HG02571 (cell line): Measurements from ENCODE around the gene DSN1.

Source experiments
- ATAC-seq: cut with Tn5 transposase; IDR thresholded peaks from one replicate; pipeline ENCODE4 v1.9.1; 2021; ENCODE audit warnings: mild to moderate bottlenecking, moderate library complexity; ENCODE audit not compliant: unreplicated experiment

DSN1 gene

DNA sequence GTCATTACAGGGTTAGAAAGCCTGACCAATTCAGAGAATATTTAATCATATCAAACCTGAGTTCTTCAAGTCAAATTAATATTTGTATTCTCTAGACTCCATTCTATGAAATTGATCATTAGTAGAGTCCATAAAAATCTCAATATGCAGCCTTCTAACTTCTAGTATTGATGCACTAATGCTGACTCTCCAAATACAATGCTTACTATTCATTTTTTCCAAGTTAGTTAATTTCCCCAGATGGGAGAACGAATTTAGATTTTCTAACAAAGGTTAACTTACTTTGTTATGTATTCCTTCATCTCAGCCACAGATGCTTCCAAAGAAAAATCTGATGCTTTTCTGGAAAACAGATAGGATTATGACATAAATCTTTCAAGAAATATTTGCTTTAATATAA, 15.3 kb downstream of the DSN1 start:
- ATAC-seq: no peak

DNA sequence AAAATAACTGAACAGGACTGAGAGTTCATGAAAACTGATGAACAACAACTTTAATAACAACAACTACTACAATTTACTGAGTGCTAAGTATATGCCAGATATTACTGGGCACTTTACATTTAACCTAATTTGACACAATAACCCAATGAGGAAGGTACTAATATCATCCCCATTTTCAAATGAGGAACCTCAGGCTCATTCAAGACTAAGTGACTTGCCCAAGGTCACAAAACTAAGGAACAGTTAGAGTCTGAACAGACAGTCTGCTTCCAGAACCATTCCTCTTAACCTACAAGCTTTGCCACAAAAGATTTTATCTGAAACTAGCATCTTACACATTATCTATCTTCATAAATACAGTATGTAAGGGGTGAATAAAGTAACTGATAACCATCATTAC, 17.1 kb downstream of the DSN1 start:
- ATAC-seq: no peak

DNA sequence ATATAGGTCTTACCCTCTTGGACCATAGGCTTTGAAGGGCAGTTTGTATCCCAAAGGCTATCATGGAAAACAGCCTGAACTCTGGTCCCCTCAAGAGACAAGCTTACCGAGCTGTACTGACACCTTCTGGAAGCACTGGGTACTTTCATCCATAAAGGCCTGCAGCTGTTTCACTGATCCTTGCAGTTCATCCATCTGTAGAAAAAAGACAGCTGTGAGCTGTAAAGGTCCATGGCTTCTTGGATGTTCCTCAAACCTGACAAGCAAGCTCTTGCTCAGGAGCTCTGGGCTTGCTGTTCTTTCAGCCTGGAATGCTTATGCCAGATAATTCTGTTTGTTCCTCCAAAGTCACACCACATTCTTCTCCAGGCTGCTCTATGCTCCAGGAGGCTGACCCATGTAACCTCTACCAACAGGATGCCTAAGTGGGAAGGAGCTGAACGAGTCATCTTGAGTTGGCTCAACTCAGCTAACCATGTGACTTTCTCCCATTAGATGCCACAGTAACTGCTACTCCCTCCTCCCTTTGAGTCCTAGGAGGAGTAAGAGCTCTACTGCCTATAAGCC, 18.8 kb downstream of the DSN1 start:
- ATAC-seq: no peak

DNA sequence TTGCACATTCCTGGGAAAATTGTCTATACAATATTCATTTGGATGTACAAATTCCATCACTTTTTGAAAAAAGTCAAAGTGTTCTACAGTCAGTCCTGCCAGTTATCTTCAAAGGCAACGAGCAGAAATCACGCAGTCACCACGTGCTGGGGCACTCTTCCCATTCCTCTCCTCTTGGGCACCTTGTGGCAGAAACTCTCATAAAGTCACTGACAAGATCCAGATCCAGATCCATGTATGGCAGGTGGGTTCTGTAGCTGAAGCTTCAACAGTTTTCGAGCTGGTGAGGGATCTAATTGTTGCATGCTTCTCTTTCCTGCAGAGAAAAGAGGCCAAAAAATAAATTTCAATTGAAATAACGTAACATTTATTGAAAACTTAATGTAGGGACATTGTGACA, 21.0 kb downstream of the DSN1 start:
- no peak for ATAC-seq

DNA sequence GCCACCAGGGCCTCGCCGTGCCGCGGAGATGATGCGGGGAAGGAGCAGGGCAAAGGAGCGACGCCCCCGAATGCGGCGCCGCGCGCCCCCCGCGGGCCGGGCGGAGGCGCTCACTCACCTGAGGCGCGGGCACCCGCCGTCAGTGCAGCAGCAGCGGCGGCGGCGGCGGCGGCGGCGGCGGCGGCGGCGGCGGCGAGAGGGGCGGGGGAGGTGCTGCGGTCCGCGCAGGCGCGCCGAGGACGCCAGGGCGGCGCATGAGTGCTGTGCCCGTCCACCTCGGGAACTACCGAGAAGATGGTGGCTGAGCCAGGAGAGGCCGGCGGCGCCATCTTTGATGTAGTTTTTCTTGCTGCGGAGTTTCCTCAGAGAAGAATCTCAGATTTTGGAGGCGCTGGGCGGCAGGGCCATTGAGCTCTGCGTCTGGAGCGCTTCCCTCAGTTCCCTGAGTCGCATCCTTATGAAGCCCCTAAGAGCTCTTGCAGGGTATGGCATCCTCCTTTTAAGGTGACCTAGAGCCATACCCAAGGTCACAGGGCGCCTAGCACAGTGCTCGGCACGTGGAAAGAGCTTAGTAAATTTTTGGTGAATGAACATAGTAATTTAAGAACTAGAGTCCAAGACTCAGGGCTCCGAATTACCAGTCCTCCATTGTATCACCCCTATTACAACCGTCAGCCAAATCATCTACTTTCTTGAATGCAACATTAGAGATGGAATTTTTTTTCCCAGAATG, 27.5 kb downstream of the DSN1 start, which contains the start of gene NDRG3:
Gene NDRG3, minus strand, starts transcription at position 164 of the 733 bp plus-strand sequence. CDS start 24,355 bp downstream, outside the sequence.
- ATAC-seq: peak; percentile 90

DNA sequence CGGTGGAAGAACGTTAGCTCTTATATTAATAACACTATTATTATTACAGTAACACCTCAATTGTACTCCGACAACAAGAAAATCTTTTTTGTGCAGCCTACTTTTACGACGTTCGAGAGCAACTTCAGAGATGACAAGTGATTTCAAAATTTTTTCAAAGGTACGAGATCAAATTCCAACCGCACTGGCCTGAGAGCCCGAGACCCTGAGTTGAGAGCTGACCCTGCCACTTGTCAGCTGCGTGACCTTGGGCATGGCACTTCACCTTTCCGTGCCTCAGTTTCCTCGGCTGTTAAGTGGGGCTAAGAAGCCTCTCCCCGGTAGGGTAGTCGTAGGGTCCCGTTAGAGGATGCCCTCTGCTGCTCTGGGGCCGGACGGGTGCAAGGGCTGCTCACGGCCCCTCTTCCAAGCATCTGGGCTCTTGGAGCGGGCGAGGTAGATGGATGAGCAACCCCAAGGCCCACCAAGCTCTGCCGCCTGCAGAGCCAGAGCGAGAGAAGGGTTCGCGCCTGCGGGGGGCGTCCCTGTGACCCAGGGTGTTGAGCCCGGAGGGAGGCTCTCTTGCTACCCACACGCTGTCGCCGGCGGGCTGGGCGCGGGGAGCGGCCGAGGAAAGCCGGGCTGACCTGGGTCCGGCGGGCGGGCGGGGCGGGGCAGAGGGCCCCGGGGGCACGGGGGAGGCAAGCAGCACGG, 28.2 kb downstream of the DSN1 start:
- no peak for ATAC-seq

DNA sequence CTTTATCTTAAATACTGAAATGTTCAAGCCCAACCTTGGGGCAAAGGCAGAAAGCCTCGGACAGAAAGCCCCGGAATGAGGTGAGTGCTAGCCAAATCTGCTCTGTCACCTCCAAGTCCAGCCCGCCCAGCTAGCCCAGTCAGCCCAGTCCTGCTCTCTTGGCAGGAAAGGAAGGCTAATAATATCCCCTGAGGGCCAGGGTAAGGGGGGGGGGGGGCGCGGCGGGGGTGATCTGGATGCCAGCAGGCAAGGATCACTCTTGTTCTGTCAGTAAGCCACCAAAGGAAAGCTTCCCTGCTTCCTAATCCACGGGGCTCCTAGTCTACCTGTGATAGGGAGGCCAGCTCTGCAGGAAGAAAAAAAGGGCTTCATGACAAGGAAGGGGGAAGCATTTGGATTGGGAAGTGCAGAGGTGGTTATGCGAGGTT, 28.8 kb downstream of the DSN1 start:
- no peak for ATAC-seq

DNA sequence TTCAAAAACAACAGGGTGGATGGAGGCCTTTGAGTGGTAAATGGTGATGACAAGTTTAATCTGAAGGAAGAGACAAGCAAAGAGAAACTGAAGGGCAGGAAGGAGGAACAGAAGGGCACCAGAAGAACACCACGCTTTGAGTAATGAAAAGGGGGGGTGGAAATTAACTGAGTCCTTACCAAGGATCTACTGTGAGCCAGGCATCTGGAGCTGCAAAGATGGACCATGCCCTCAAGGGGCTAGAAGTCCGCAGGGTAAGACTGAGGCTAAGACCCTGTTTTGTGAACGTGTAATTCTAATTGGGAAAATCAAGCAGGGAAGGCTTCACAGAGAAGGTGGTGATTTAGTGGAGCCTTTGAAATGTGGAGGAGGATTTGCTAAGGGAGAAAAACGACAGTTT, 29.3 kb downstream of the DSN1 start:
- ATAC-seq: no peak

DNA sequence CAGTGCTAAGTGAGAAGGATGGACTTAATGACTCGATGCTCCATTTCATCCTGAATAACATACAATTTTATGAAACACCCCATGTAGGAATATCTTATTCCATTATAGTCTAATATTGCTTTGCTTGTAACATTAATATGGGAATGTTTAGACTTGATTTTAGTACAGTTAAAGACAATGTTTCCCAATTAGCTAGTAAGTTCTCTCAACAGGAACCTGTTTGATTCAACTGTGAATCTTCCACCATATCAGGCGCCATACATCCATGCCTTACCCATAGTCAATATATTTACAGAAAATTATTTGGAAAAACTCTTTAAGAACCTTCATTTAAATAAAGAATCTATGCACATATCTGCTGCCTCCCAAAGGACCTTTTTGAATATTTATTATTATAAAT, 31.0 kb downstream of the DSN1 start:
- no peak for ATAC-seq

DNA sequence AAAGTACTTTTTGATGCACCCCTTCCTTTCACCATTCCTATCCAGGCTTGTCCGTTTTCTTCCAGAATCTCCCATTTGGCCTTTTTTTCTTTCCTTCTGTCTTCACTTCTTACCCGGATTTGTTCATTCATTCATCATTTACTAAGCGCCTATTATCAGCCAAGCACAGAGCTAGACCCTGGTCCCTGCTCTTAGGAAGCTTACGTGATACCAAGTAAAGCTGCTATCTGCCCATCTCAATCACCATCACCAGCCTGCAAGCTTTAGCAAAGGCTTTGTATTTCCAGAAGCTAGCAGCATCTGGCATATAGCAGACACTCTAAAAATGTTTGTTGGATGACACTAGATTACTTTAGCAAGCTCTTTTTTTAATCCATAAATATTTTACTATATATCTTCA, 32.5 kb downstream of the DSN1 start:
- ATAC-seq: no peak

DNA sequence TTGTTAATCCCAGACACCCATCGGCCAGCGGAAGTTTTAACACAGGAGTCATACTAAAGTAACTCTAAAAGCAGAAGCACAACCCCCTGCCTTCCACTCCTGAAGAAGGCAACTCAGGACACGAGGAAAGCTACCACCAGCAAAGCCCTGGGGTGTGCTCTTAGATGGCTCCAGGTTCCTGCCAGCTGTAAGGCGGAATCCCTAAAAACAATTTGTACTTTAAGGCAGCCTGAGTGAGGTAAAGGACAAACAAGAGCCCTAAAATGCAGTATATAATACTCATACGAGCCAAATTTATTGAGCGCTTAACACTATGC, 36.4 kb downstream of the DSN1 start:
- ATAC-seq: no peak

DNA sequence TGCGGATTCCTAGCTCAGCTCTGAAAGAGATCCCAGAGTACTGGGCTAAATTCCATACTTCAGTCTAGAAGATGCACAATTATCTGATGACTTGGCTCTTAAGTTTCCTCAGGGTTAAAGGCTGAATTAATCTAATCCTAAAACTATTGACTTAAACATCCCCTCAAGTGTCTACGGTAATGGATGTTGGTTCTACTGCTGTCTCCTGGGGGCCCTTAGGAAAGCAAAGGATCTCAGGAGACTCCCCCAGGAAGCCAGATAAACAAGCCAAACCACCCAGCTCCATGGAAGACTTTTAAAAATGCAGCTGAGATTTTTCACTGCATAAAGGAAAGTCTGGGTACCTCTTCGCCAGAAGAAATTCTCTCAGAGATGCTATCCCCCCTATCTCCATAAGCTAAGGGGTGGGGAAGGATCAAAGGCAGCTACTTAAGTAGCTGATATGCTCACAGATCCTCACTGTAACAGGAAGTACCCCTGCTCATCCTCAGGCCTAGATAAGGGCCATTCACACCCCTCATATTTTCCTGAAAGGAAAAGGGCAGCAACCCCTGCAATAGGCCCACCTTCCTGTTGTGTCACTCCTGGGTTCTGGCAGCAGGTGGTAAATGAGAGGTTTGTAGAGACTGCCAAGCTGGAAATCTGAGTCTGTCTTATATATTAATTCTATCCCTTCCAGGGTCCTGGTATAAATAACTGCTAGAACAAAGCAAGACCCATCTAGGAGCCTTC, 36.9 kb downstream of the DSN1 start:
- no peak for ATAC-seq

DNA sequence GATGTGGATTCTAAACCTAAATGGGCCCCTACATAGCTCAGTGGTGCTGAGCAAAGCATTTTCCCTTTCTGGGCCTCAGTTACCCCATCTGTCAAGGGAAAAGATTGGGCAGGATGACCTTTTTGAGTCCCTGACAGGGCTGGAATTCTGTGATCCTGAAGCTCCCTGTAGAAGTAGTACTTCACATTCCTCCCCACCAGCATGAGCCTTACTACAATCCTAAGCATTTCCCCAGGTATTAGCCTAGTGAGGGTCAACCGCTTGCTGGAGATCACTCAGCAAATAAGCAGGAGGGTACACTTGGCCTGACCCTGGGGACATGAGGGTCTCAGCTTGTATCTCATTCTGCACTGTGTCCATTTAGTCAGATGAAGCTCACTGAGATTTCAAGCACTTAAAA, 41.1 kb downstream of the DSN1 start:
- no peak for ATAC-seq

DNA sequence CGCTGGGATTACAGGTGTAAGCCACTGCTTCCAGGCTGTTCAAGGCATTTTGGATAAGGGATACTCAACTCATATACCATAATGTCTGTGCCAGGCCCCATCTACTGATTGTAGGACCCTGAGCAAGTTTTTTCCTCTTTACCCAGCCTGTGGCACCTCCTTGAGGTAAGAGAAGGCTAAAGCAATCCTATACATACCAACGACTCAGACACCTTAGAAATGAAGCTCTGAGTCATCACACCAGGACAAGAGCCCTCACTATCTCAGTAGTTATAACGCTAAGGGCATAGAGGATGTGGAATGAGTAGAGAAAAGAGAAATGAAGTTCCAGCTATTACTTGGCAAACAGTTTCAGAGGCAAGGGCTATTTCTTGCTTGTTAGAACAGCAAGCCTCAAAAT, 44.6 kb downstream of the DSN1 start:
- no peak for ATAC-seq

DNA sequence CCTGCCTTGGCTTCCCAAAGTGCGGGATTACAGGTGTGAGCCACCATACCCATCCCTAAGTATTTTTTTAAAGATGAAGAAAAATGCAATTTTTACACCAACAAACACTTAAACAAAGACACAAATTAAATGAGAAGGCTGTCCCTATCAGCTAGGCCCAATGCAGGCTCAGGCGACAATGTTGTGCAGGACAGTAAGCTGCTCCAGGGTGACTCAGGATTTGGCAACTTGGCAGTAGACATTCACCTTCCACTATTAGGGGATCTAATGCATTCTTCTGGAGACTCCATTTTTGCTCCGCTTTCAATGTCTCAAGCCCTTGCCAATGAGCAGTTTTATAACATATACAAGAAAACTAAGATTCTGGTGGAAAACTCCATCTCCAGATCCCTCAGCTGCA, 47.4 kb downstream of the DSN1 start:
- ATAC-seq: no peak

DNA sequence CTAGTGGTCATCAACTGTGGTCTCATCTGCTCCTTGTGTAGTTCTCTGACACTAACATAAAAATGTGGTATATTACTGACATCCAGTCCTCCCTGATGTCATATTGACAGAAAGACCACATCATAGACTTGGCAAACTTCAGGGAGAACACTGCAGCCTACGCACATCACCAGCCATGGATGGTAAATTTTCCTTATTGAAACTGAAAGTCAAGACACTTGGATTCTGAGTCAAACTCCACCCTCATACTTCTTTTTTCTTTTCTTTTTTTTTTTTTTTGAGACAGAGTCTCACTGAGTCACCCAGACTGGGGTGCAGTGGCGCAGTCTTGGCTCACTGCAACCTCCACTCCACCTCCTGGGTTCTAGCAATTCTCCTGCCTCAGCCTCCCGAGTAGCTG, 53.1 kb downstream of the DSN1 start:
- no peak for ATAC-seq

DNA sequence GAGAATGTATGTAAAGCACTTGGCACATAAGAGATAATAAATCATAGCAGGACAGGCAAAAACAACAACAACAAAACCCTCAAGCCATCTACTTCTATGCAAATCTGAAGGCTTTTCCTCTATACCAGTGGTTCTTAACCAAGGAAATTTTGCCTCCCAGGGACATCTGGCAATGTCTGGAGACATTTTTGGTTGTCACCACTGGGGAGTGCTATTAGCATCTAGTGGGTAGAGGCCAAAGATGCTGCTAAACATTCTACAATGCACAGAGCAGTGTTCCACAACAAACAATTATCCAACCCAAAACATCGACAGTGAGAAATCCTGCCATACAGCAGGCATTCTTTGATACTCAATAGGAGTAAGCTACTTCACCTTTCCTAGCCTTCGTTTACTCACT, 55.9 kb downstream of the DSN1 start:
- no peak for ATAC-seq

DNA sequence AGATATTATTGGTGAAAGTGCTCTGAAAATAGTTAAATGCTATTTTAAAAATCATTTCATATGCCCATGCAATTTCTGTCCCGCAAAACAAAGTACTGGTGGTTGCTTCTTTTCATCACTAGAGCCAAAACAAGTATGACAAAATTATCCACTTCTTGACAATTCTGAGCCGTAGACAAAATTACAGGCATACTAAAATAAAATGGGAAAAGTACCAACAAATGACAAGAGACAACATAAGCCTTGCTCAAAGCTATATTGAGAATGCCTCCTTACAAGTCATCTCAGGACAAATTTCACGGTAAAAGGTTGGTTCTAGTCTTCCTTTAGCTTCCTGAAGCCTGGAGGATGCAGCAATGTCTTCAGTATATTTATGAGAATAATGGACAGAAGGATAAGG, 56.5 kb downstream of the DSN1 start:
- no peak for ATAC-seq

DNA sequence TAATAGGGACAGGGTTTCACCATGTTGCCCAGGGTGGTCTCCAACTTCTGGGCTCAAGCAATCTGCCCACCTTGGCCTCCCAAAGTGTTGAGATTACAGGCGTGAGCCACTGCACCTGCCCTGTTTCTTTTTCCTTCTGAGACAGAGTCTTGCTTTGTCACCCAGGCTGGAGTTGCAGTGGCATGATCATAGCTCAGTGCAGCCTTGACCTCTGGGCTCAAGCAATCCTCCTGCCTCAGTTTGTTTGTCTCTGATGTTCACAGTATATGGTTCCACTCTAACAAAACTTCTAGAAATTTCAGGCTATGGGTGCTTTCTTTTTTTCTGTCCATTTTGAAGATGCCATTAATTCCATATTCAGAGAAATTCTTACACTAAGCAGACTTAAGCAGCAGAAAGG, 60.8 kb downstream of the DSN1 start:
- ATAC-seq: no peak

DNA sequence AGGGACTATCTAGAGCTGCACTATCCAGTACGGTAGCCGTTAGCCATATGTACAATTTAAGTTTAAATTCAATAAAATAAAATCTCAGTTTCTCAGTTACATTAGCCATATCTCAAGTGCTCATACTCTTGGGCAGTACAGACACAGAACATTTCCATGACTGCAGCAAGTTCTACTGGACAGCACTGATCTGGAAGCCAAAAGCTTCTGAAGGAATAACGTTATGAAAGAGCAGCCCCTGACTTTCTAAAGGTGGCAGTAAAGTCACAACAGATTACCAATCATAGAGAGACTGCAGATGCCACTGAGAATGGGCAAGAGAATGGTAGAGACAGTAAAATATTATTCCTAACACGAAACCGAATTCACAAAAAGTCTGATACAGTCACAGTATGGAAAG, 64.4 kb downstream of the DSN1 start:
- no peak for ATAC-seq

DNA sequence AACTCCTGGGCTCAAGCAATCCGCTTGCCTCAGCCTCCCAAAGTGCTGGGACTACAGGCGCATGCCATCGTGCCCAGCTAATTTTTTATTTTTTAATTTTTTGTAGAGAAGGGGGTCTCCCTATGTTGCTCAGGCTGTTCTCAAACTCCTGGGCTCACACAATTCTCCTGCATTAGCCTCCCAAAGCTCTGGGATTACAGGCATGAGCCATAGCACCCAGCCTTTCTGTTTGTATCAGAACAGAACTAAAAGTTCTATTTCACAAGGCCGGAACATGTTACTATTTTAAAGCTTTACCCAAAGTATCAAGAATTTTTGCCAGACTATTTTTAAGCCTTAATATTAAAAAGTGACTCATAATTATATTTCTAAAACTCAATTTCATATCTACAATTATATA, 70.0 kb downstream of the DSN1 start:
- no peak for ATAC-seq
